EH (cell line): ENCODE measurements around the gene MACO1.
"Not testable (repeated sequence)": the region's sequence is repeated elsewhere in the genome, so short reads cannot be mapped to it uniquely, and the experiment has no call there.

Experiments used
- DNase-seq: peaks from one replicate; pipeline ENCODE4 v3.0.0-alpha.2; 2015; ENCODE audit warnings: low read depth

MACO1 gene

DNA sequence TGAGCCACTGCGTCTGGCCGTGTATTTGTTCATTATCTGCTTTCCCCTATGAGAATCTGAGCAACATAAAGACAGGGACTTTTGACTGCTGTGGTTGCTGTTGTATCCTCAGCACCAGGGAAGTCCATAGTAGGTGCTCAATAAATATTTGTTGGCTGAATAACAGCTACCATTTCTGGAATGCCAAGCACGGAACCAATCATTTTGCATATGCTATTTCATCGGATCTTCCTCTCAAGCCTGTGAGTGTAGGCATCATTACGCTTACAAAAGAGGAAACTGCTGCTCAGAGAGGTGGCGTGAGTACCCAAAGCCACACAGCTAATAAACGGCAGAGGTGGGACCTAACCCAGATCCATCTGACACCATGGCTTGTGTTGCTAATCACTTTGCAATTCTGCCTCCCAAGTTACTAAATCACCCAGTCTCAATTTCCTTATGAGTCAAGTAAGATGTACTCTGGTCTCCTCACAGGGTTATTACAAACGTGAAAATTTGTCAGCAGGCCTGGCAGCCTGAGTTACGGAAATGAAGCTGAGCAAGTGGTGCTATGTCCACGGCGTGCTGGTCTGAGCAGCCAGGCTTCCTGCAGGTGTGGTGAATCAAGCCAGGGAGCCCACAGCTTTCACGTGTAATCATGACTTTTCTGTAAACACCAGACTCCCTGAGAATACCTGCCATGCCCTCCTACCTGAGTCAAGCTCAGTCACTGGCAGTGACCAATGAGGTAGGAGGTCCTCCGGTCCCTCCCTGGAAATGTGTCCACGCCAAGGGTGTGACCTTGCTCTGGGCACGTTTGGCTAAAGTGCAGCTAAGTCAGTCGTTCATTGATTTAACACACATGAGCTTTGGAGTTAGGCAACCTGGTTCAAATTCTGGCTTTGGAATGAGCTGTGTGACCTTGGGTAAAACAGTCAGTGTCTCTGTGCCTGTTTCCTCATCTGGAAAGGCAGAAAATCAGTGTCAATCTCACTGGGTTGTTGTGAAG, 5.3 kb upstream of the MACO1 start:
- DNase-seq: peak; percentile 18

DNA sequence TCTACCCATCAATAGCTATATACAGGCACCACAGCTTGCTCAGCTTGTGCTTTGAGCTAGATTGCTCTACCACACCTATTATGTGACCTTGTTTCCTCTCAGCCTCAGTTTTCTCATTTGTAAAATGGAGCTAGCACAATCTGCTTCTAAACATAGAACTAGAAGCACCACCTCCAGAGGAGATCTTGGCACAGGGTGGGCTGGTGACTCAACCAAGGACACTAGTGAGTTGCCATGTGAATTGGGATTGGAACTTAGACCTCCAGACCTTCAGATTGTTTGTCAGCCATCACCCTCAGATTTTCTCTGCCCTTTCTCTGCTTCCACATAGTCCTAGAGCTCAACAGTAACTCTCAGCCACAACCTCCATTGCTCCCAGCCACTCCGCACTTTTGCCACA, 3.0 kb upstream of the MACO1 start:
- DNase-seq: peak; percentile 23

DNA sequence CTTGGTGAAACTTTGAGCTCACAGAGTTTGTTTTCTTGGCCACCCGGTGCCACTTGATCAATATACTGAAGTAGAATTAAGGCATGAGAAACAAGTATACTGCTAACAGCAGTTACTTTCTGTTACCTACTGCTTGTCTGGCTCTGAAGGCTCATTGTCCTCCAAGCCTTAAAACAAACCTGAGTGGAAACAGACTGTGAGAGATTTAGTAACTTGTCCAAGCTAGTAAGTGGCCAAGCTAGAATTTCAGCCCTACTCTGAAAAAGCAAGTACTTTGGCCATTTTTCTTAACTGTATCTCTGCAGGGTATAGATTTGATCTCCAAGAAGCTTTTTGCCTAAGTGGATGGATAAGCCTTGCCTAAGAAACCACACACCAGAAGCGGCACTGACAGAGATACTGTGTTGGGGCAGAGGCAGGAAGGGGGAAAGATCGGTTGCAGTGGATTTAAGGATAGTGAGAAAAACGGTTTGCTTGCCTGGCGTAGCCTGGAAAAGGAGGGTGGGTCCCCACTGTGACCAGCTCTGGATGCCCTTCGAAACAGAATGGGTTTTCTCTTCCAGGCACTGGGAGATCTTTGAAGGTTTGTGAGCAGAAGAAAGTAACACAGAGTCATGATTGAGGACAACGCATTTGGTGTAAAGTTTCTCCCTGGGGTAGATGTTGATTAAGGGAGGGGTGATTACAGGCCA, 2.1 kb upstream of the MACO1 start:
- no peak for DNase-seq

DNA sequence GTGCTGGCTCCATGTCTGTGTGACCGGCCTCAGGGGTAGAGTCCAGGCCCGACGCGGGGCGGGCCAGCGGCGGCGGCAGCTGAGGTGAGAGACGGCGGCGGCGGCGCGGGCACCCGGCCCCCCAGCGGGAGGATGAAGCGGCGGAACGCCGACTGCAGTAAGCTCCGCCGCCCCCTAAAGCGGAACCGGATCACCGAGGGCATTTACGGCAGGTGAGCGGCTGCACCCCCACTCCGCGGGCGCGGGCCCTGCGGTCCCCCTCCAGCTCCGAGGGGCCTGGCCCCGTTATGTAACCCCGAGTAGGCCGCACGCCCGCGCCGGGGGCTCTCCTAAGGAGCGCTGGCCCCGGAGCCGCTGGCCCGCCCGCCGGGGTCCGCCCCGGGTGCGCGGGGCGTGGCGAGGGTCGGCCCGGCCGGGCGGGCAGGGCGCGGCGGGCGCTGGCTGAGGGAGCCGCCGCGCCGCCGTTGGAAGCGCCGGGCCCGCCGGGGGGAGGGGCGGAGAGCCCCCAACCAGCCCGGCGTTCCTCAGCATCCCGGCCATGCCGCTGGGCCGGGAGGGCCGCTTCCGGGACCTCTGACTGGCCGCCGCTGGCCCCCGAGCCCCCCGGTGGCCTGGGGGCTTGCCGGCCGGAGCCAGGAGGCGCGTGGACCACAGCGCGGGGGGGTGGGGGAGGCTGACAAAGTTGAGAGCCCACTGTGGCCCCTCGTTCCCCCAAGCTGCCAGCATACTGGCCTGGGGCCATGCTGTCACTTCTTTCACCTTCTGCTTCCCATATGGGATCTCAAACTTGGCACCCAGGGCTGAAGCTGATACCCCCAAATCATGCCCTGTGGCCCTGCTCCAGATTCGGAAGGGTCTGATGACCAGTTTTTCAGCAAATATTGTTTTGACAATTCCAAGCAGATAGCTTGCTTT, 527 bp downstream of the MACO1 start:
- no peak for DNase-seq

DNA sequence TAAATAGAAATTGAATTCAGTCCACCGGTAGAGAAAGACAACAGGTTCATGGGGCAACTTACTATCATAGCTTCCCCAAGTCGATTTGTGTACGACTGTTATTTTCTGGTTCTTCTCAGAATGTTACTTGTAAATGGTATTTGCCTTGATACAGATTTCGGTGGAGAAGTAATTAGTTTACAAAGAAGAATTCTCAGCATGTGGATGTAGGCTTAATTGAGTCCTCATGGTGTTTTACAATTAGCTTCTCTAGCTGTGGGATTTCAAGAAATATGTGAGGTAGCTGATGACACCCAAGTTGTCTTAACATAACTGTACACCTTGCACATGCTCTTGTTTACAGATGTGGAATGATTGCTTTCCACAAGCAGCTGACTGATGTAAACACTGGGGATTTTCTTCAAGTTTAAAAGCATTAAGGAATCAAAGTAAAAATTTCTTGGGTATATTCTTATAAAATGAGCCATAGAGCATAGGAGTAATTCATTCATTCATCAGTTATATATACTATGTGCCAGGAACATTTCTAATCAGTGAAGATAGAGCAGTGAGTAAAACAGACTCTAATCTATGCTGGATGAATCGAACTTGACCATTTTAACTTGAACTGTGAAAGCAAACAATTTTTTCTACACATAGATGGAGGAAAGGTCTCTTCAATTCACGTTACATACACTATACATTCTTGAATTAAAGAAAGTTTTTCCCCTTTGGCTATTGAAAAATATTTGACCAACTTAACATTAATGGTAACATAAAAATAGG, 1.4 kb downstream of the MACO1 start:
- DNase-seq: peak; percentile 18

DNA sequence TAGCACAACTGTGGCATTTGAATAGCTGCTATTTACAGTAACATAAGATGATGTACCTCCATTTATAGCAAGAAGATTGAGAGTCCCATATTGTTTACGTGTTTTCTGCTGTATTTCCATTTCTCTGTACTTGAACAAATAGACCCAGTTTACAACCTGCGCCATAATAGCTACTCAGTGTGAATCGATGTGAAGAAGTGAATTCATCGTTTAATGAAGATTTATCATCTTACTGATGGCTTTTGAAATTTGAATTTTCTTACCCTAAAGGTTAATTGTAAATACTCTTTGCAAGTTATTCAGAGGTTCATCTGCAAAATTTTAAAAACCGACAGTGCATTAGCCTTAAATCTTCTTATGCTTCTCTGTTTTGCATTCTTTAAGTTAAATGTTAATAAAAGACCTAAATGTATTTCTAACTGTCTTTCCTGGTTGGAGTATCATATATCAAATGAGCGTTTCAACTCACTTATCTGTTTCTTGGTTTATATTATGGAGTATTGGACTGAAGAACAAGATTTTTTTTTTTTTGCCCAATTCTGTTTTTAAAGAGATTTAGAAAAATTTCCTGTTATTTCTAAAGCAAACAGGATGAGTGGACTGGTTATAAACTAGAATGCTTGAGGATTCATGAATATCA, 2.2 kb downstream of the MACO1 start:
- no peak for DNase-seq

DNA sequence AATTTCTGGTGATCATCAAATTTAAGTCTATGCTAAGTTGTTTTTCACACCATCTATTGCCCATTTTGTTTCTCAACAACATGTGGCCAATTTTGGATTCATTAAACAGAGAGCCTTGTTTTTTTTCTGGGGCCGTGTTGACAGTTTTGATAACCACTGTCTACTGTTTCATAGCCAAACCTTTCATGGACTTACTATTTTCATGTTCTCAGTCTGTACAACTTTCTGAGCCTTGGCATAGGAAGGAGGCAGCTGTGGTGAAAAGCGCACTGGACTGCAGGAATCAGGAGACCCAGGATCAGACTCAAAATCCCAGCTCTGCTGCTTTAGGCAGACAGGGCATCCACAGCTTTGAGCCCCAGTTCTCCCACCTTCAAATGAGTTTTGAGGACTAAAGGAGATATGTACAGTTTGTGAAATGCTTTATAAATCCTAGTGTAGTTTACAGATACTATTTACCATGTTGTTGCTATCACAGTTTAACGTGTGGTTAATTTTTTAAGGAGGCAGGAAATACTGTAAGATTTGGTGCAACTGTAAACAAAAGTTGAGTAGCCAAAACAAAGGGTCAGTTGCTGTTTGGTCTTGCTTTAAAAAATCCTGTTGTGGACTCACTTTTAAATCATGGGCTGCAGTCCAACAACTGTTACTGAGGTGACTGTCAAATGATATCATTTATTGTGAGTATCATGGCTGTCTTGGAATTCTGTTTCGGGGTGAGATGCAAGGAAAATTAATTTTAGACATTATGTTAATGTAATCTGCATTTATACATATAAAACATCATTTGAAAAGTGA, 2.9 kb downstream of the MACO1 start:
- DNase-seq: no peak

DNA sequence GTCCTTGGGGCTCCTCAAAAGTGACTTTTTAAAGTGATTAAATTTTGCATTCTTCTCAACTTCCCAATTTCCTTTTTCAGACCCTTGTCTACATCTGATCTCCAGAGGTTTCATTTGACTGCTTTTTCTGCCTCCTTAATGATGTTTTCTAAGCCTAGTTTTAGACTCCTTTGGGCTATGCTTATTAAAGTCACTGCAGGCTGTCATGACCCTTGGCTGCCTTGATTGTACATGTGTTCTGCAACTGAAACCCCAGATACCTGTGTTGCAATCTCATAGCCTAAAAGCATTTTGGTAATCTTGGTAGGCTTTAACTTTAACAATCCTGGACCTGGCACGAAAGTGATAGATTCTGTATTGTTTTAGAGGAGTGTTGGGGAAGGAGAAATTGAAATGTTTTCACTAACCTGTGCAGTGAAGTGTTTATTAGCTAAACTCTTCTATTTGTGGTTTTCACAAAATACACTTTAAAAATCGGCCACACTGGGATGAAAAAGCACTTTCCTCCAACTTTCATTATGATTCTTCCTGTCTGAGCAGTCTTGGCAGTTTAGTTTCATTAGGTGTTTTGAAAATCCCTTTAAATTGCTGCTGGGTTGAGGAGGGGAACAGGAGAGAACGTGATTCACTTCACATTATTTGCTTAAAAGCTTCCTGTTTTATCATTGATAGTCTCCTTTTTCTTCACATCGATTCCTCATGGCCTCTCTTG, 4.9 kb downstream of the MACO1 start:
- peak; percentile 19 for DNase-seq

DNA sequence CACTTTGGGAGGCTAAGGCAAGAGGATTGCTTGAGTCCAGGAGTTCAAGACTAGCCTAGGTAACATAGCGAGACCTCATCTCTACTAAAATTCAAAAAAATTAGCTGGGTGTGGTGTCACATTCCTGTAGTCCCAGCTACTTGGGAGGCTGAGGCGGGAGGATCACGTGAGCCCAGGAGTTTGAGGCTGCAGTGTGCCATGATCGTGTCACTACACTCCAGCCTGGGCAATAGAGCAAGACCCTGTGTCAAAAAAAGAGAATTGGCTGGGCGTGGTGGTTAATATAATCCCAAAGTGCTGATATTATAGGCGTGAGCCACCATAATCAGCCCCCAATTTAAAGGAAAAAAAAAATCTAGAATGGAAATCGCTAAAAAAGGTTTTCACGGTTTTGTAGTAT, 7.0 kb downstream of the MACO1 start:
- no peak for DNase-seq

DNA sequence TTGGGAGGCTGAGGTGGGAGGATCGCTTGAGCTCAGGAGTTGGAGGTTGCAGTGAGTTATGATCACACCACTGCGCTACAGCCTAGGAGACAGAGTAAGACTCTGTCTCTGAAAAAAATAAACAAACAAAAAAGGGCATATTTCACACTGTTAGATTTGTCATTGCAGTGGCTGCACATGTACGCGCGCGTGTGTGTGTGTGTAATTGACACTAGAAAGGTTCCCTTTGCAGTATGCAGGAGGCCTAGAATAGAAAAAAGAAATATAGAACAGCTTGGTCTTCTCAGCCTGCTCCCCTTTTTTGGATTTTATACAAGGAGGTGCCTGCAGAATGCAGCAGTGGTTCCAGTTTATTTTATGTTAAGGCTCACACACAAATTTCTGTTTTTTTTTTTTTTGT, 8.6 kb downstream of the MACO1 start:
- DNase-seq: no peak

DNA sequence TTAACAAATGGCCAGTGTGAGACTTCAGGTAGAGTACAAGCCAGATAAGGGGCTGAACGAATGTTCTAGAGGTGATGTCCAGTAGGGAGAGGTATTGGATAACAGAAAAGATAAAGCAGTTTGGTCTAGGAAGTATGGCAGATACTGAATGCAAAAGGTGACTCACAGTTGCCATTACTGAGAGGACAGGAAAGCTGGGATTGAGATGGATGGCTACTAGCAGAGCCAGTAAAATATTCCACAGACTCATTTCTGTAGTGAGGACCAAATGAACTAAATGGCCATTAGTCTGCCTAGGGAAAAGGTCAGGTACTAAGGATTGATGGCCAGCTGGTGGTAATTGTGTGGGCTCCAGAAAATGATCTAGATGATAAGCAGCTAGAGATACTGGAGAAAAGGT, 11.5 kb downstream of the MACO1 start:
- DNase-seq: peak; percentile 50

DNA sequence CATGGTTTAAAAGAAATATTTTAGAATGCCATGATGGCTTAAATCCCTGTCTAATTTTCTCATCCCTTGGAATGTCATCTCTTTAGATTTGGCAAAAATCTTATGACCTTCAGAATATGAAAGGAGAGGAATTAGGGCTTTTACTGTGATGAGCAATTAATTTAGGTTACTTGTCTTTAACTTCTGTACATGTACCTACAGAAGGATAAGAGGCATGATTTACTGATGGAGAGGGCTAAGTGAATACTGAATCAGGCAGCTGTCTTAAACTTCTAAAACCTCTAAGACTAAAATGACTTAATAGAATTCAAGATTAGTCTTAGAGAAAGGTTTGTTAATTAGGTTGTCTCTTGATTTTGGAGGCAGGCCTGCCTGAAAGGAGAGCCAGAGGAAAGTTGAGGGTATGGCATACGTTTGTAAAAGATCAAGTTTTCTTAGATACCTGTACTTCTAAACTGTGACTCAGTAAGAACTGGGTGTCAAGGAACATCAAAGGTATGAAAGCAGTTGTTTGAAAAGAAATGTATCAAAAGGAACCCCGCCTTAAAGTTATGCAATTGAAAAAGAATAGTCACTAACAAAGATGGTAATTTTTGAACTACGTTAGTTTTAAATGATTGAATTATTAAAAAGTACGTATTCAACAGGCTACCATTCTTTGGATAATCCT, 12.5 kb downstream of the MACO1 start:
- no peak for DNase-seq

DNA sequence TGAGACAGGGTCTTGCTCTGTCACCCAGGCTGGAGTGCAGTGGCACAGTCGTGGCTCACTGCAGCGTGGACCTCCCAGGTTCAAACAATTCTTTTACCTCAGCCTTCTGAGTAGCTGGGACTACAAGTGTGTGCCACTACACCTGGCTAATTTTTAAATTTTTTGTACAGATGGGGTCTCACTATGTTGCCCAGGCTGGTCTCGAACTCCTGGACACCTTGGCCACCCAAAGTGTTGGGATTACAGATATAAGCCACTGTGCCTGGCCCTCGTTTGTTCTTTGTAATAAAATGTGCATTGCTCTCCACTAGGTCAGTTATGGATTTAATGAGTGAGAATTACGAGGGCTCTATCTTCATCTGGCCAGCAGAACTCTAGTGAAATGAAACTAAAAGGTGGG, 13.9 kb downstream of the MACO1 start:
- DNase-seq: not testable (repeated sequence)

DNA sequence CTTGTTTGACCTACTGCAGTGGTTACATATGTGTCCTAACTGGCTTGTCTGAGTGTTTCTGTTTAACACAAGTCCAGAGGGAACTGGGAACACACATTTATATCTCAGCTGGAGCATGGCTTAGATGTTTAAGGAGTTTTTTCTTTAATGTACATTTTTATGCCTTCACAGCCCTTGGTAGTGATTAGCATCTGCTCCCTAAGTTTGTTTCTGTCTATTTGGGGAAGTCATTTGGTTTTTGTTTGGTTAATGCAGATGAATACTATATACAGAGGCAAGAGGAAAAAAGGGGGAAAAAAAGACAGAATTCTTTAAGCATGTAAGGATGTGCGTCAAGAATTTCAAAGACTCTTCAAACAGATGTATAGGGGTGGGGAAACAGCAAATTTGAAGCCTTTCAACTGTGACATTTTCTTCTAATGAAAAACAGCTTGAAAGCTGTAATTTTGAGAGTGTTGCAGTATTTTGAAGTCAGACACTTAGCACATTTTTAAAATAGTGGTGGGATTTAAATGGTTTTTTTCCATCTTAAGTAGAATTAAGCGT, 15.4 kb downstream of the MACO1 start:
- no peak for DNase-seq

DNA sequence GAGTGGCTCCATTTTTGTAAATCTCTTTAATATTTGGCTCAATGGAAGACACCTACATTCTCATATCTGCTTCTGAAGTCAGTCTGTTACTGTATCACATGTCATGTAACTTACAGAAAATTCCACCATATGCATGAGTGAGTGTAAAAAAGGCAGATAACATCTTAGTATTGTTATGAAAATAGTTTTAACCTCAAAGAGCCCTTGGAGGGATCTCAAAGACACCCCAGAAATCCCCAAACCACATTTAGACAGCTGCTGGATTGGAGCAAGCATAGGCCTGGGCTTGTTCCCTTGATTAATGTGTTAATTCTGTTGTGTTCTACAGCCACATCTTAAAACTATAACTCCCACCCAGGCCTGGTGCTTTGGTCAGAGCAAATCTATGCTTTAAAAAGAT, 16.9 kb downstream of the MACO1 start:
- DNase-seq: no peak

DNA sequence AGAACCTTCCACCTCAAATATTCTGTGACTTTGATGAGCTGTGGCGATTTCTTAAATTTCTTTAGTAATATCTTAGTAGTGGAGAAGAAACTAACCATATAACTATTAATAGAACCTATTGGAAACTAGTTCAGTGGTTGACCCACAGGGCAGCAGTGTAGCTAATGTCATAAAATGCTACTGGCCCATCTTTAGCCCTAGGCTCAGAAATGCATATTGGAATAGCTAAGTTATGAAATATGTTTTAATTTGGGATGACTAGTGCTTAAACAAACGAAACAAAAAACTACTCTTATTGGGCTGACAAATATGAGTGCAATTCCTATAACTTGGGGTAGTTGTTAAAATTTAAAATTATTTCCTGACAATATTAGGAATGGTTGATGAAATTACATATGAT, 20.2 kb downstream of the MACO1 start:
- DNase-seq: peak; percentile 14

DNA sequence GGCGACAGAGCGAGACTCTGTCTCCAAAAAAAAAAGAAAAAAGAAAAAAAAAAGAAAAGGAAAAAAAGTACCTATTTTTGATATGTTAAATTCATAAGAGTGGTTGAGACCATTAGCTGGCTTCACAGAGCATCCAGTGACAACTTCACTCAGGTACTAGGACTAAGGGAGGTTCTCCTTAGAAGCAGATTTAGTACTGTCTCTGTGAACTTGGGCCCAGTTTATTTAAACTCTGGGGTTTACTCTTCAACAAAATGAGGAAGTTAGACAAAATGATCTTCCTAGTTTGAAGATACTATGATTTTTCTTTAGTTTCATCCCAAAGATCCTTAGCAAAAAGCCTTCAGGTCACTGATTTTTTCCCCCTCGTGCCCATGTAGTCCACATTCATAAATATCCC, 21.2 kb downstream of the MACO1 start:
- no peak for DNase-seq

DNA sequence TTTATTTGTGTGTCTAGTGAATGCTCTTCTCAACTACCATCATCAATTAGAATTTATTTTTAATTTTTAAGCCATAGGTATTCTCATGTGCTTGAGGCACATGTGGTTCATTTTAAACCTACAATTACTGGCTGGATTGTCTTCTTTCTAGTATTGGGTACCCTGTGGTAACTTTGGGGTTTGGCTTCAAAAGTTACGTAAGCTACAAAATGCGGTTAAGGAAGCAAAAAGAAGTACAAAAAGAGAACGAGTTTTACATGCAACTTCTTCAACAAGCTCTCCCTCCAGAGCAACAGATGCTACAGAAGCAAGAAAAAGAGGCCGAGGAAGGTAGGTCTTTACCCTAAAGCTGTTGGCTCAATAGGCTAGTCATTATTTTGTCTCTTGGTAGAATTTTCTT, 25.8 kb downstream of the MACO1 start:
- no peak for DNase-seq
